Activated naive CD4-positive, alpha-beta T cell treated with anti-CD3 and anti-CD28 coated beads, Interleukin-2, amount 50 U/mL, for 72 hours (primary cell): ENCODE measurements around the gene KLF4. TPM values are rescaled to one million over a fixed set of nuclear protein-coding genes. Genes with fewer than 3 reads are reported as not detected.

ENCODE experiments used
- ATAC-seq, 2 donors: fragments of 150-1000 bp; cut with Tn5 transposase; 2 replicates each; pipeline ENCODE4 v1.10.0; 2021; ENCODE audit warnings: mild to moderate bottlenecking in 2 of 2, moderate library complexity in 2 of 2
- DNase-seq, 2 donors: peaks; one replicate each; pipeline ENCODE4 v3.0.0; 2021 to 2022; ENCODE audit warnings: low spot score in 2 of 2
- H3K27ac Mint-ChIP-seq, 2 donors: one replicate each; pipeline ENCODE4 v1.8.0; 2022; ENCODE audit warnings: mild to moderate bottlenecking in 2 of 2, mixed read lengths in 2 of 2
- H3K36me3 Mint-ChIP-seq, 2 donors: one replicate each; pipeline ENCODE4 v1.8.0; 2022; ENCODE audit warnings: mixed read lengths in 2 of 2
- H3K9me3 Mint-ChIP-seq, 2 donors: one replicate each; pipeline ENCODE4 v1.8.0; 2022; ENCODE audit warnings: mixed read lengths in 2 of 2
- total RNA-seq, 2 donors: library from RNA; stranded (reverse); gene quantifications; one replicate each; pipeline ENCODE4 v1.2.3, GENCODE V29; 2022

KLF4 gene
- total RNA-seq, 2 donors from 2014 or later = 1.8 TPM; not detected in 1

- ATAC-seq (no peak), DNase-seq (no peak)
- H3K27ac Mint-ChIP-seq = no peak overlapping the region
- H3K9me3 Mint-ChIP-seq = peaks cover 0 to 3% of the 10 kb centered on the region in 2 donors
- H3K36me3 Mint-ChIP-seq = no peaks in the 10 kb centered on the region
These were observed 18.0 kb downstream of the KLF4 start for GRCh38 chr9:107471552-107471951.

GRCh38 chr9:107467416-107467815 lies 22.2 kb downstream of the KLF4 start:
- no peak for DNase-seq
- H3K9me3 Mint-ChIP-seq = peaks cover 0 to 3% of the 10 kb centered on the region in 2 donors
- H3K36me3 Mint-ChIP-seq = peaks cover 0 to 4% of the 10 kb centered on the region in 2 donors
- no peak overlapping the region for H3K27ac Mint-ChIP-seq
- ATAC-seq = no peak

- no peak overlapping the region for H3K27ac Mint-ChIP-seq
- H3K36me3 Mint-ChIP-seq = peaks cover 0 to 4% of the 10 kb centered on the region in 2 donors
- DNase-seq (no peak), ATAC-seq (no peak)
- peaks cover 0 to 3% of the 10 kb centered on the region in 2 donors for H3K9me3 Mint-ChIP-seq
These were observed 22.7 kb downstream of the KLF4 start for GRCh38 chr9:107466826-107467225.

GRCh38 chr9:107465467-107466451 lies 23.8 kb downstream of the KLF4 start:
- Mint-ChIP-seq H3K9me3 (no peaks in the 10 kb centered on the region), H3K27ac (no peak overlapping the region), H3K36me3 (peaks cover 0 to 4% of the 10 kb centered on the region in 2 donors)
- ATAC-seq = peak; percentile 40 to 96
- peak in 1 of 2 donors; percentile 51 for DNase-seq

GRCh38 chr9:107464516-107464915 lies 25.1 kb downstream of the KLF4 start:
- DNase-seq (no peak), ATAC-seq (no peak)
- Mint-ChIP-seq H3K27ac (no peak overlapping the region), H3K36me3 (peaks cover 0 to 4% of the 10 kb centered on the region in 2 donors), H3K9me3 (no peaks in the 10 kb centered on the region)

- DNase-seq = no peak
- Mint-ChIP-seq H3K9me3 (no peaks in the 10 kb centered on the region), H3K27ac (no peak overlapping the region), H3K36me3 (peaks cover 0 to 4% of the 10 kb centered on the region in 2 donors)
- ATAC-seq = no peak
These were observed 26.9 kb downstream of the KLF4 start for GRCh38 chr9:107462691-107463090.

- Mint-ChIP-seq H3K36me3 (peaks cover 0 to 4% of the 10 kb centered on the region in 2 donors), H3K9me3 (no peaks in the 10 kb centered on the region), H3K27ac (no peak overlapping the region)
- ATAC-seq = no peak
- no peak for DNase-seq
These were observed 29.2 kb downstream of the KLF4 start for GRCh38 chr9:107460153-107461023.

GRCh38 chr9:107455425-107456135 lies 34.0 kb downstream of the KLF4 start:
- no peak overlapping the region for H3K27ac Mint-ChIP-seq

GRCh38 chr9:107453479-107453878 lies 36.1 kb downstream of the KLF4 start:
- no peaks in the 10 kb centered on the region for H3K36me3 Mint-ChIP-seq
- no peaks in the 10 kb centered on the region for H3K9me3 Mint-ChIP-seq
- DNase-seq (no peak), ATAC-seq (no peak)
- H3K27ac Mint-ChIP-seq = no peak overlapping the region

More at GRCh38 chr9:107455425-107456135, 34.0 kb downstream of the KLF4 start:
- DNase-seq = no peak
- Mint-ChIP-seq H3K36me3 (no peaks in the 10 kb centered on the region), H3K9me3 (no peaks in the 10 kb centered on the region)
- no peak for ATAC-seq

- ATAC-seq (no peak), DNase-seq (no peak)
- no peak overlapping the region for H3K27ac Mint-ChIP-seq
- no peaks in the 10 kb centered on the region for H3K36me3 Mint-ChIP-seq
- H3K9me3 Mint-ChIP-seq = no peaks in the 10 kb centered on the region
These were observed 41.7 kb downstream of the KLF4 start for GRCh38 chr9:107447834-107448233.

GRCh38 chr9:107447081-107447480 lies 42.5 kb downstream of the KLF4 start:
- Mint-ChIP-seq H3K36me3 (no peaks in the 10 kb centered on the region), H3K27ac (no peak overlapping the region), H3K9me3 (no peaks in the 10 kb centered on the region)
- ATAC-seq (no peak), DNase-seq (no peak)

GRCh38 chr9:107446491-107446890 lies 43.1 kb downstream of the KLF4 start:
- no peaks in the 10 kb centered on the region for H3K9me3 Mint-ChIP-seq
- no peaks in the 10 kb centered on the region for H3K36me3 Mint-ChIP-seq
- no peak for DNase-seq
- H3K27ac Mint-ChIP-seq = no peak overlapping the region
- no peak for ATAC-seq

GRCh38 chr9:107443786-107444185 lies 45.8 kb downstream of the KLF4 start:
- Mint-ChIP-seq H3K36me3 (no peaks in the 10 kb centered on the region), H3K9me3 (no peaks in the 10 kb centered on the region), H3K27ac (no peak overlapping the region)
- DNase-seq (no peak), ATAC-seq (no peak)

GRCh38 chr9:107439991-107440456 lies 49.5 kb downstream of the KLF4 start:
- DNase-seq = no peak
- H3K9me3 Mint-ChIP-seq = no peaks in the 10 kb centered on the region
- ATAC-seq = no peak
- no peak overlapping the region for H3K27ac Mint-ChIP-seq
- H3K36me3 Mint-ChIP-seq = no peaks in the 10 kb centered on the region

GRCh38 chr9:107438211-107439031 lies 51.1 kb downstream of the KLF4 start:
- Mint-ChIP-seq H3K9me3 (no peaks in the 10 kb centered on the region), H3K36me3 (no peaks in the 10 kb centered on the region), H3K27ac (no peak overlapping the region)
- ATAC-seq = no peak
- no peak for DNase-seq

GRCh38 chr9:107437716-107438115 lies 51.9 kb downstream of the KLF4 start:
- no peaks in the 10 kb centered on the region for H3K9me3 Mint-ChIP-seq
- H3K36me3 Mint-ChIP-seq = no peaks in the 10 kb centered on the region
- ATAC-seq (no peak), DNase-seq (no peak)
- no peak overlapping the region for H3K27ac Mint-ChIP-seq
